OCI-LY1 (cell line): ENCODE results near the gene KPNA3.

Experiments
- H2AFZ ChIP-seq: fragments of 200-600 bp; sonication (generic), shearing (Covaris generic); 2 replicates; pipeline ENCODE4 v1.6.0; 2014; ENCODE audit warnings: antibody characterized with exemption, mild to moderate bottlenecking, low read length
- H3F3A ChIP-seq: fragments of 200-600 bp; sonication (generic), shearing (Covaris generic); 2 replicates; pipeline ENCODE4 v1.6.0; 2014; ENCODE audit warnings: mild to moderate bottlenecking, antibody characterized with exemption, low read length, moderate library complexity; ENCODE audit not compliant: insufficient read depth
- H3K27ac ChIP-seq: fragments of 200-600 bp; sonication (generic); 2 replicates; pipeline ENCODE4 v1.5.1; 2014; ENCODE audit warnings: low read length, mixed run types, mild to moderate bottlenecking, low read depth; ENCODE audit not compliant: poor library complexity, severe bottlenecking
- H3K27me3 ChIP-seq: fragments of 200-600 bp; sonication (generic); 2 replicates; pipeline ENCODE4 v1.6.0; 2014; ENCODE audit warnings: antibody characterized with exemption, mild to moderate bottlenecking, low read length, moderate library complexity; ENCODE audit not compliant: insufficient read depth
- H3K36me3 ChIP-seq: fragments of 200-600 bp; sonication (generic); 2 replicates; pipeline ENCODE4 v1.6.1; 2014; ENCODE audit warnings: mild to moderate bottlenecking, antibody characterized with exemption, low read length, moderate library complexity, mixed read lengths; ENCODE audit not compliant: insufficient read depth
- H3K4me1 ChIP-seq: fragments of 200-600 bp; sonication (generic); 2 replicates; pipeline ENCODE4 v1.5.1; 2014; ENCODE audit warnings: mild to moderate bottlenecking, low read length, moderate library complexity; ENCODE audit not compliant: insufficient read depth, severe bottlenecking
- H3K4me2 ChIP-seq: fragments of 200-600 bp; sonication (generic), shearing (Covaris generic); 2 replicates; pipeline ENCODE4 v1.6.1; 2014; ENCODE audit warnings: low read length
- H3K4me3 ChIP-seq: fragments of 200-600 bp; sonication (generic); 2 replicates; pipeline ENCODE4 v1.5.1; 2014; ENCODE audit warnings: low read length, low read depth, mild to moderate bottlenecking, mixed read lengths; ENCODE audit not compliant: poor library complexity, severe bottlenecking
- H3K79me2 ChIP-seq: fragments of 200-600 bp; shearing (Covaris generic); 2 replicates; pipeline ENCODE4 v1.6.1; 2016; ENCODE audit warnings: mixed run types, low read length, mixed read lengths; ENCODE audit not compliant: insufficient read depth
- H3K9ac ChIP-seq: fragments of 200-600 bp; sonication (generic), shearing (Covaris generic); 2 replicates; pipeline ENCODE4 v1.6.1; 2014; ENCODE audit warnings: mild to moderate bottlenecking, low read length, mixed read lengths
- H3K9me2 ChIP-seq: fragments of 200-600 bp; sonication (generic), shearing (Covaris generic); 2 replicates; pipeline ENCODE4 v1.6.1; 2014; ENCODE audit warnings: low read depth, mild to moderate bottlenecking, low read length, mixed read lengths
- H3K9me3 ChIP-seq: fragments of 200-600 bp; shearing (Covaris generic); 2 replicates; pipeline ENCODE4 v1.6.1; 2014; ENCODE audit warnings: low read length, mixed read lengths
- H4K20me1 ChIP-seq: fragments of 200-600 bp; sonication (generic), shearing (Covaris generic); 2 replicates; pipeline ENCODE4 v1.6.0; 2016; ENCODE audit warnings: mild to moderate bottlenecking, low read length; ENCODE audit not compliant: insufficient read depth
- CTCF ChIP-seq: fragments of 200-600 bp; sonication (generic), shearing (Covaris generic); IDR thresholded peaks from 2 replicates; pipeline ENCODE4 v1.5.1; 2017; ENCODE audit warnings: mild to moderate bottlenecking, antibody characterized with exemption, low read length, moderate library complexity, mixed read lengths
- EZH2 ChIP-seq: fragments of 200-600 bp; sonication (generic), shearing (Covaris generic); IDR thresholded peaks from 2 replicates; pipeline ENCODE4 v1.8.0; 2017; ENCODE audit warnings: borderline replicate concordance, mixed run types, mild to moderate bottlenecking, antibody characterized with exemption, low read length, moderate library complexity, mixed read lengths

The KPNA3 gene

GRCh38 chr13:49739498-49740187 is 52.8 kb downstream of the KPNA3 start:
- no peak overlapping the region for H3K4me3 ChIP-seq
- H3K27ac ChIP-seq, result no peak overlapping the region
- H3K9me3 ChIP-seq, result no peaks in the 10 kb centered on the region
- no peaks in the 10 kb centered on the region for H3K27me3 ChIP-seq
- H3K79me2 ChIP-seq, result no peaks in the 10 kb centered on the region
- peaks cover 8% of the 10 kb centered on the region for H3K4me1 ChIP-seq
- H3K36me3 ChIP-seq, result peaks cover 53% of the 10 kb centered on the region
- no peak overlapping the region for H2AFZ ChIP-seq
- H3K9me2 ChIP-seq, result no peaks in the 10 kb centered on the region
- H3K4me2 ChIP-seq, result no peak overlapping the region
- no peak for TF ChIP-seq CTCF
- TF ChIP-seq EZH2, result no peak
- no peaks in the 10 kb centered on the region for H3F3A ChIP-seq
- H3K9ac ChIP-seq, result no peak overlapping the region
- H4K20me1 ChIP-seq, result no peaks in the 10 kb centered on the region

- H3K9ac ChIP-seq, result no peak overlapping the region
- peaks cover 38% of the 10 kb centered on the region for H3K36me3 ChIP-seq
- H3K27me3 ChIP-seq, result no peaks in the 10 kb centered on the region
- no peak overlapping the region for H2AFZ ChIP-seq
- no peaks in the 10 kb centered on the region for H3K4me1 ChIP-seq
- no peaks in the 10 kb centered on the region for H3K9me2 ChIP-seq
- no peaks in the 10 kb centered on the region for H4K20me1 ChIP-seq
- TF ChIP-seq CTCF, result no peak
- no peak for TF ChIP-seq EZH2
- H3K4me3 ChIP-seq, result no peak overlapping the region
- no peak overlapping the region for H3K4me2 ChIP-seq
- H3K9me3 ChIP-seq, result no peaks in the 10 kb centered on the region
- peaks cover 4% of the 10 kb centered on the region; the same call in 1 of the 2 replicates for H3F3A ChIP-seq
- no peaks in the 10 kb centered on the region for H3K79me2 ChIP-seq
- H3K27ac ChIP-seq, result no peak overlapping the region
These were observed 59.1 kb downstream of the KPNA3 start for GRCh38 chr13:49733181-49733951.

DNA sequence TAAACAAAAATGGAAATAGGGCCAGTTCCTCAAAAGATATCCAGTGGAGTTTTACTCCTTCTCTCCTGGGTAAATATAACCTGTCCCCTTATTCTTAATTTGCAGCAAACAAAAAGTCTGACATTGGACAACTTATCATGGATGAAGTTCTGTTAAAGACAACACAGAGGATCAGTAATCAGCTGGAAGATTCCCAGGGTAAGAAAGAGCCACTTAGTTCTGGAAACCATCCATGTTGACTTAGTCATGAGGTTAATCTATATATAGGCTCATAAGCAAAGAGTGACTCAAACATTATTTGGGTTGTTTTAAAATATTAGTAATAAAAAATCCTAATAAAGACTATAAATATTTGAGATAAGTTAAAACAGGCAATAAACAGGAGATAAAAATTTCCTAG is 60.7 kb downstream of the KPNA3 start:
- no peak overlapping the region for H3K4me3 ChIP-seq
- H3K27ac ChIP-seq, result no peak overlapping the region
- H3K9me2 ChIP-seq, result no peaks in the 10 kb centered on the region
- no peaks in the 10 kb centered on the region for H3K79me2 ChIP-seq
- no peaks in the 10 kb centered on the region for H3K27me3 ChIP-seq
- H4K20me1 ChIP-seq, result no peaks in the 10 kb centered on the region
- no peak overlapping the region for H2AFZ ChIP-seq
- no peak overlapping the region for H3K4me2 ChIP-seq
- H3F3A ChIP-seq, result peaks cover 4% of the 10 kb centered on the region; the same call in 1 of the 2 replicates
- no peak overlapping the region for H3K9ac ChIP-seq
- H3K9me3 ChIP-seq, result no peaks in the 10 kb centered on the region
- TF ChIP-seq CTCF, result no peak
- TF ChIP-seq EZH2, result no peak
- peaks cover 44% of the 10 kb centered on the region for H3K36me3 ChIP-seq
- no peaks in the 10 kb centered on the region for H3K4me1 ChIP-seq
